HAP-1 (cell line): ENCODE data around the gene ACTMAP.
"Not testable (repeated sequence)": the region's sequence is repeated elsewhere in the genome, so short reads cannot be mapped to it uniquely, and the experiment has no call there.

Experiments used
- DNase-seq, 2 experiments: peaks; one replicate each; pipeline ENCODE4 v3.0.0-alpha.2; 2016 to 2020; ENCODE audit warnings: low spot score in 2 of 2
- H3K27me3 ChIP-seq: fragments of 250-450 bp; sonication (Bioruptor Pico); 2 replicates; pipeline ENCODE4 v1.5.1; 2020; ENCODE audit warnings: low read depth, mild to moderate bottlenecking, moderate library complexity
- H3K36me3 ChIP-seq: fragments of 250-450 bp; sonication (Bioruptor Pico); replicated peaks from 2 replicates; pipeline ENCODE4 v1.5.1; 2020; ENCODE audit warnings: mild to moderate bottlenecking
- H3K4me1 ChIP-seq: fragments of 250-450 bp; sonication (Bioruptor Pico); 2 replicates; pipeline ENCODE4 v1.5.1; 2020; ENCODE audit warnings: mild to moderate bottlenecking
- H3K4me3 ChIP-seq: fragments of 250-450 bp; sonication (Bioruptor Pico); 2 replicates; pipeline ENCODE4 v1.5.1; 2020; ENCODE audit warnings: mild to moderate bottlenecking, moderate library complexity
- H3K9me3 ChIP-seq: fragments of 250-450 bp; sonication (Bioruptor Pico); 2 replicates; pipeline ENCODE4 v1.5.1; 2020; ENCODE audit warnings: mild to moderate bottlenecking, moderate library complexity
- in situ Hi-C: fragments of 300-500 bp; cut with MboI; formaldehyde crosslinking; loops from 3 replicates; pipeline ENCODE4 v1.14.3; 2020; ENCODE audit warnings: low sequenced_read_pairs, inconsistent platforms, mixed read lengths

ACTMAP gene, protein sequence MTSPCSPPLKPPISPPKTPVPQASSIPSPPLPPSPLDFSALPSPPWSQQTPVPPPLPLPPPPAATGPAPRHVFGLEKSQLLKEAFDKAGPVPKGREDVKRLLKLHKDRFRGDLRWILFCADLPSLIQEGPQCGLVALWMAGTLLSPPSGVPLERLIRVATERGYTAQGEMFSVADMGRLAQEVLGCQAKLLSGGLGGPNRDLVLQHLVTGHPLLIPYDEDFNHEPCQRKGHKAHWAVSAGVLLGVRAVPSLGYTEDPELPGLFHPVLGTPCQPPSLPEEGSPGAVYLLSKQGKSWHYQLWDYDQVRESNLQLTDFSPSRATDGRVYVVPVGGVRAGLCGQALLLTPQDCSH

GRCh38 chr19:40750058-40750873 is at the start of gene ACTMAP:
ACTMAP (minus strand) TSS chr19:40750477; CDS start chr19:40749803, 674 bp downstream.
- Histone ChIP-seq H3K36me3 (peaks cover 46% of the 10 kb centered on the region), H3K4me3 (peak within 1 kb of the TSS; percentile 74), H3K4me1 (peaks cover 22% of the 10 kb centered on the region), H3K27me3 (no peaks in the 10 kb centered on the region), H3K9me3 (no peaks in the 10 kb centered on the region)
- peak; percentile 99 to 100 for DNase-seq
- in situ Hi-C loops, result no loop called here

DNA sequence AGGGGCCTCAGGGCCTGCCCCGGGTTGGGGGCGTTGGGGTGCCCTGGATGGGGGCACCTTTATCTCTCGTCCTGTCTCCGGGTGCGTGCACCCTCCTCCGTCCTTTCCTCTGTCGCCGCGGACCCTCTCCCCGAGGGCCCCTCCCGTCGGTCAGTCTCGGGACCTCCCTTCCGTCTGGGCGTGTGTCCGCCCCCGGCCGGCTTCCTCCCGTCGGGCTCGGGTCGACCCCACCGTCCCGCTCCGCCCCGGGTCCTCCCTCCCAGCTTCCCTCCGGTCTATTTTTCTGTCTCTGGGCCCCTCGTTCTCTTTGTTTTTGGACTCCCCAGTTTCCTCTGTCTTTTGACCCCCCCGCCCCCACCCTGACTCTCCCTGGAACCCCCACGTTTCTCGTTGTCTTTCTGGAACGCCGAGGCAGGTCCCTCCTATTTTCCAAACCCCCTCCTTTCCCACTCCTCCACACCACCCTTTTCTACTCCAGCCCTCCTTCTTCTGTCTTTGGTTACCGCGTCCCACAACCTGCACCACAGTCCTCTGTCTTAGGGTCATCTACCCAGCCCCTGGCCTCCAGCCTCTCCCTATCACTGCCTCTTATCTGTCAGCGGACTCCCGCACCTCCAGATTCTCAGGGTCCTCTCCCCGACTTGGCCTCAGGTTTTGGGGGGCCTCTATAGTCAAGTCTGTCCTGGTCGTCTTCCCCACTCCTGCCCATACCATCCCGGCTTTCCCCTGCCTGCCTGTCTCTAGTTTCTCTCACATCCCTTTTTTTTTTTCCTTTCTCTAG is 49.5 kb upstream of the ACTMAP start:
- Histone ChIP-seq H3K4me1 (peaks cover 13% of the 10 kb centered on the region), H3K27me3 (no peaks in the 10 kb centered on the region), H3K9me3 (no peaks in the 10 kb centered on the region), H3K36me3 (peaks cover 43% of the 10 kb centered on the region), H3K4me3 (peak overlapping the region; percentile 75)
- peak in 1 of 2 experiments; percentile 58 for DNase-seq
- in situ Hi-C loops, result no loop called here

DNA sequence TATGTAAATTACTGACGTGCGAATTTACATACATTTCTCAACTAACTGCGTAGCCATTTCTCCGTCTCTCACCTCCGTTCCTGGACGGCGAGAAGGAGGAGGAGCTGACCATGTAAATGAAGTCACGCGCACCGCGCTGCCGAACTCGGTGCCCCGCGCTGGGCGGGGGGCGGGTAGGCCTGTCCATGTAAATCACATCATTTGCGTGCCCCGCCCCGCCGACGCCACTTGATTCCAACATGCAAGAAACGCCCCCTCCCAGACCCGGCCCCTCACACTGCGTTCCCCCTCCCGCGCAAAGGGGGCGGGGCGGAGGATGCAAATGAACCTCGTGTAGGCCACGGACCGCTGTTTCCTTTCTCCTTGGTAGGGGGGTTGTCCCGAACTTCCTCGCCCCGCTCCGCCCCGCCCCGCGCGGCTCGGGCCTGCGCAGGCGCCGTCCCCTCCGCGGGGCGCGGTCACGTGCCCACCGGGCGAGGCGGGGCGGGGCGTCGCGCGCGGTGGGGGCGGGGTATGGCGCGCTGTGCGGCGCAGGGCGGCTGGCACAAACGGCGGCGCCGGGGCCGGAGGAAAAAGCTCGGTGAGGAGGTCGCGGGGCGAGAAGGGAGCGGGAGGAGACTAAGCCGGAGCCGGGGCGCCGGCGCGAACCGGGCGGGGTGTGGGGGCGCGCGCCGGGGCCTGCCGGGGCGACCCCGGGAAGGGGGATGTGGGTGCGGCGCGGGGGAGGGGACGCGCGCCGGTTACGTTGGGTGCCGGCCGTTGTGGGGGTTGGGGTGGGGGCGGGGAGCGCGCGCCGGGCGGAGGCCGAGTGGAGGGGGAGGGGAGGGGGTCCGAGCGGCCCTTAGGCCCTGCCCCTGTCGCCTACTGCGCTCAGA is 48.6 kb upstream of the ACTMAP start, which contains the start of gene EGLN2:
Gene EGLN2, plus strand, starts transcription at position 509 of the 875 bp plus-strand sequence. CDS start 1,382 bp downstream, outside the sequence.
- Histone ChIP-seq H3K9me3 (no peaks in the 10 kb centered on the region), H3K36me3 (peaks cover 36% of the 10 kb centered on the region), H3K4me1 (peaks cover 13% of the 10 kb centered on the region), H3K27me3 (no peaks in the 10 kb centered on the region), H3K4me3 (peak within 1 kb of the TSS; percentile 75)
- DNase-seq, result peak; percentile 99 to 100
- in situ Hi-C loops, result no loop called here

DNA sequence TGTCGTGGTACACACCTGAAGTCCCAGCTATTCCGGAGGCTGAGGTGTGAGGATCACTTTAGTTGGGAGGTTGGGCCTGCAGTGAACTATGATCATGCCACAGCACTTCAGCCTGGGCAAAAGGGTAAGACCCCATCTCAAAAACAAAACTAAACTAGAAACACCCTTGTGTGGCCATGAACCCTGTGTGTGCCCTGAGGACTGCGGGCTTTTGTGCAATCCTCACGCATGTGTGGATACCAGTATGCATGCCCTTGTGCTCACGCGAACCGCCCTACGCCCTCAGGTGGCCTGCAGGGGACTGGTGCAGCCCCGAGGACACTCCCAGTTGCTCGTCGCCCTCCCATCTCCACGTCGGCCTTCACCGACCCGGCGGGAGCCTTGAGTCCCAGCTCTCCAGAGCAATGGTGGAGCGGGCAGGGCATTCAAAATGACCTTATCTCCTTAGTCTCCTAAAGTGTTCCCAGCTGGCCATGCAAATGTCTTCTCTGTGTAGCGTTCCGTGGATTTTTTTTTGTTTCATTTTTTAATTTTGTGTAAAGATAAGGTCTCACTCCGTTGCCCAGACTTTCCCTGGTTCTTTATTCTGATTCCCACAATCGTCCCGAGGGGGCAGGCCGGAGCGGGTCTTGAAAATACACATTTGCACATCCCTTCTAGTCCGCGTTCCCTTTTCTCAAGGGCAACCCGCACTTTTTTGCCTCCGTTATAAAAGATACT is 47.8 kb upstream of the ACTMAP start:
- no peaks in the 10 kb centered on the region for H3K27me3 ChIP-seq
- H3K4me3 ChIP-seq, result peak overlapping the region; percentile 37
- DNase-seq, result peak; percentile 70 to 87
- H3K9me3 ChIP-seq, result no peaks in the 10 kb centered on the region
- H3K36me3 ChIP-seq, result peaks cover 28% of the 10 kb centered on the region
- in situ Hi-C loops, result no loop called here
- peaks cover 13% of the 10 kb centered on the region for H3K4me1 ChIP-seq

- in situ Hi-C loops, result no loop called here
- no peaks in the 10 kb centered on the region for H3K9me3 ChIP-seq
- H3K4me3 ChIP-seq, result no peak overlapping the region
- no peaks in the 10 kb centered on the region for H3K27me3 ChIP-seq
- H3K36me3 ChIP-seq, result peaks cover 21% of the 10 kb centered on the region
- no peak for DNase-seq
- peaks cover 13% of the 10 kb centered on the region for H3K4me1 ChIP-seq
Observed at GRCh38 chr19:40797166-40797962, 47.1 kb upstream of the ACTMAP start.

DNA sequence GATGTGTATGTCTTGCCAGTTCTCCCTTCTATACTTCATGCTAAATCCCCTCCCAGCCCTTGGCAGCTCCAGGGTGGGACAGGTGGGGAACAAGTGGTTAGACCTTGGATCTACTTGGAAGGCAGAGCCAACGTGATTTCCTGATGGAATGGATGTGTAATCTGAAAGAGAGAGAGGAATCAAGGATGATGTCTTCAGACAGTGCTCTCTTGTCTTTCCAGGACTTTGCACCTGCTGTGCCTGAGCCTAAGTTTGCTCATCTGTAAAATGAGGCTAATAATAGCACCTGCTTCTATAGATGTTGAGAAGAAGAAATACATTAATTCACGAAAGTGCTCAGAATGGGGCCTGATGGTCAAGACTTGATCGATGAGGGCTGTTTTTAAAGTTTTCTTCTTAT is 41.7 kb upstream of the ACTMAP start:
- H3K4me1 ChIP-seq, result no peaks in the 10 kb centered on the region
- H3K4me3 ChIP-seq, result no peak overlapping the region
- H3K36me3 ChIP-seq, result no peaks in the 10 kb centered on the region
- H3K27me3 ChIP-seq, result no peaks in the 10 kb centered on the region
- in situ Hi-C loops, result no loop called here
- no peaks in the 10 kb centered on the region for H3K9me3 ChIP-seq
- no peak for DNase-seq

- no peaks in the 10 kb centered on the region for H3K36me3 ChIP-seq
- in situ Hi-C loops, result no loop called here
- no peaks in the 10 kb centered on the region for H3K27me3 ChIP-seq
- H3K9me3 ChIP-seq, result no peaks in the 10 kb centered on the region
- H3K4me3 ChIP-seq, result no peak overlapping the region
- no peak for DNase-seq
- no peaks in the 10 kb centered on the region for H3K4me1 ChIP-seq
Observed at GRCh38 chr19:40791349-40791748, 41.1 kb upstream of the ACTMAP start.

DNA sequence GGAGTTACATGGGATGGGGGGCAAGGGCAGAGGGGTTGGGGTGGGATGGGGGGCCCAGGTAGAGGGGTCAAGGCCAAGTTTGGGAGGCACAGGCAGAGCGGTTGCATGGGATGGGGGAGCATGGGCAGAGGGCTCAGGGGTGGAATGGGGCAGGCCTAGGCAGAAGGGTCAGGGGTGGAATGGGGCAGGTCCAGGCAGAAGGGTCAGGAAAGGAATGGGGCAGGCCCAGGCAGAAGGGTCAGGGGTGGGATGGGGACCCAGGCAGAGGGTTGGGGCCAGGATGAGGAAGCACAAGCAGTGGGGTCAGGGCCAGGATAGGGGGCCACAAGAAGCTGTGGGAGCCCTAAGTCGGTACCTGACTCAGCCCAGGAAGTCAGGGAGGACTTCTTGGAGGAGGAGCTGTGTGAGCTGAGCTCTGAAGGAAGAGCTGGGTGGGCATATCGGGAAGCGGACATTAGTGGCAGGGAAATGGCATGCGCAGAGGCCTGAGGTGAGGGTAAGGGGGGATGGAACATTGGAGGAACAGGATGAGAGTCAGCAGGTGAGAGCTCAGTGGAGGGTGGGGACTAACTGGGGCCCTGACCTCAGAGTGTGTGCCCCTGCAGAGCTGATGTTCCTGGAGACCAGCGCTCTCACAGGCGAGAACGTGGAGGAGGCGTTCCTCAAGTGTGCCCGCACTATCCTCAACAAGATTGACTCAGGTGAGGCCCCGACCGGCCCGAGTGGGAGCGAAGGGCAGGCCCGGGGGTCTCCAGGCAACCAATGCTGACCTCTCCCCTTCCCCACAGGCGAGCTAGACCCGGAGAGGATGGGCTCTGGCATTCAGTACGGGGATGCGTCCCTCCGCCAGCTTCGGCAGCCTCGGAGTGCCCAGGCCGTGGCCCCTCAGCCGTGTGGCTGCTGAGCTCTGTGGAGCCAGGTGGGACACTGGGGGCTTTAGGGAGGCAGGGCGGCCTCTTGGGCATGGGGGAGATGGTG is 36.1 kb upstream of the ACTMAP start:
- no peaks in the 10 kb centered on the region for H3K9me3 ChIP-seq
- H3K4me1 ChIP-seq, result no peaks in the 10 kb centered on the region
- no peak overlapping the region for H3K4me3 ChIP-seq
- H3K36me3 ChIP-seq, result no peaks in the 10 kb centered on the region
- no peaks in the 10 kb centered on the region for H3K27me3 ChIP-seq
- no peak for DNase-seq
- in situ Hi-C loops, result no loop called here

DNA sequence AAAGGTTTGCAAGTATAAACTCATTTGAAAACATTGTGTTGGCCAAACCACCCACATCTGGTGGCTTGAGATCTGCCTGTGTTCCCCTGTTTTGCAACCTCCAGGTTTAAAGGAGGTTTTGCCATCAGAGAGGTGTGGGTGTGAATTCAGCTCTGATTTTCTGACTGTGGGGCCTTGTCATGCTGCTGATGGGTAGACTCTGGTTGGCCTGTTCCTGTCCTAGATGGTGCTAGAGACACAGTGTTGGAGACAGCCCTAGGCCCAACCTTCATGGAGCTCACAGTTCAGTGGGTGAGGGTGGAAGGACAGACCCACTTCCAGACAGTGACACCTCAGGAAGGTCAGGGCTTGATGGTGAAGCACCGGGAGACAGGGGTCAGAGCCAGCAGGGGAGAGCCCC is 35.2 kb upstream of the ACTMAP start:
- in situ Hi-C loops, result no loop called here

GRCh38 chr19:40784146-40784545 is 33.9 kb upstream of the ACTMAP start:
- in situ Hi-C loops, H3K27me3 ChIP-seq, H3K4me1 ChIP-seq: not testable (repeated sequence)

More for the DNA sequence above, 35.2 kb upstream of the ACTMAP start:
- Histone ChIP-seq H3K36me3 (no peaks in the 10 kb centered on the region), H3K9me3 (no peaks in the 10 kb centered on the region), H3K4me3 (no peak overlapping the region), H3K4me1 (no peaks in the 10 kb centered on the region), H3K27me3 (no peaks in the 10 kb centered on the region)
- no peak for DNase-seq

GRCh38 chr19:40783711-40784110 is 33.4 kb upstream of the ACTMAP start:
- no peaks in the 10 kb centered on the region for H3K9me3 ChIP-seq
- H3K27me3 ChIP-seq, result no peaks in the 10 kb centered on the region
- in situ Hi-C loops, result no loop called here
- peaks cover 5% of the 10 kb centered on the region for H3K4me1 ChIP-seq
- H3K36me3 ChIP-seq, result no peaks in the 10 kb centered on the region
- no peak for DNase-seq
- no peak overlapping the region for H3K4me3 ChIP-seq

More at GRCh38 chr19:40784146-40784545, 33.9 kb upstream of the ACTMAP start:
- not testable (repeated sequence) for H3K9me3 ChIP-seq, H3K36me3 ChIP-seq, DNase-seq, H3K4me3 ChIP-seq
